ENCODE data around the gene TIMMDC1.

GRCh38 chr3:119510690-119511089 lies 12.3 kb downstream of the TIMMDC1 start:
- no peak for TF ChIP-seq CTCF (IDR thresholded peaks at IDR 0.05; ENCODE audit: insufficient read depth, low read length, poor library complexity, severe bottlenecking)
- TF ChIP-seq EZH2phosphoT487 (conservative IDR thresholded peaks at IDR 0.05; ENCODE audit: low read length): no peak
